IMR-90 (cell line): ENCODE data around the gene MSLN. TPM values are rescaled to one million over a fixed set of nuclear protein-coding genes. Genes with fewer than 3 reads are reported as not detected.

Experiments
- ATAC-seq: fragments of 200-7000 bp; cut with Tn5 transposase; 2 replicates; pipeline ENCODE4 v1.9.1; 2020; ENCODE audit warnings: low read depth, mild to moderate bottlenecking, moderate library complexity
- BruUV-seq: library from RNA; stranded (reverse); fragments of 400-500 nt; replicated peaks from 2 replicates; lab custom pipeline; 2021; lab: Mats Ljungman, UMichigan
- CTCF ChIA-PET: fragments of 300-600 bp; formaldehyde crosslinking; extraction: SDS; loops from one replicate; lab custom pipeline; 2021; ENCODE audit warnings: antibody characterized with exemption; lab: Yijun Ruan, JAX
- POLR2A ChIA-PET: fragments of 300-600 bp; sonication (Branson Sonifier 250); formaldehyde crosslinking; loops from one replicate; lab custom pipeline; 2022; ENCODE audit warnings: antibody characterized with exemption; ENCODE audit not compliant: unreplicated experiment; lab: Charles Lee
- DNase-seq: peaks from one replicate; pipeline ENCODE4 v3.0.0; 2013
- H2AFZ ChIP-seq: replicated peaks from 2 replicates; pipeline ENCODE3; 2013; ENCODE audit warnings: low read length, mild to moderate bottlenecking; ENCODE audit not compliant: poor library complexity
- H2AK5ac ChIP-seq: 2 replicates; pipeline ENCODE4 v1.6.1; 2013; ENCODE audit warnings: low read depth, low read length, inconsistent platforms
- H2AK9ac ChIP-seq: replicated peaks from 2 replicates; pipeline ENCODE3; 2013; ENCODE audit warnings: mild to moderate bottlenecking, low read depth, low read length, moderate library complexity; ENCODE audit not compliant: poor library complexity
- H2BK120ac ChIP-seq: 2 replicates; pipeline ENCODE4 v1.6.1; 2013; ENCODE audit warnings: low read depth, low read length, inconsistent platforms
- H2BK15ac ChIP-seq: 3 replicates; pipeline ENCODE4 v1.6.1; 2013; ENCODE audit warnings: low read depth, low read length, inconsistent platforms
- H2BK20ac ChIP-seq: 2 replicates; pipeline ENCODE4 v1.6.1; 2013; ENCODE audit warnings: low read depth, mild to moderate bottlenecking, inconsistent platforms, low read length, moderate library complexity
- H2BK5ac ChIP-seq: 2 replicates; pipeline ENCODE4 v1.6.1; 2013; ENCODE audit warnings: mild to moderate bottlenecking, low read depth, low read length, inconsistent platforms; ENCODE audit not compliant: poor library complexity, severe bottlenecking
- H3K14ac ChIP-seq: replicated peaks from 2 replicates; pipeline ENCODE4 v1.6.1; 2013; ENCODE audit warnings: low read depth, low read length, inconsistent platforms
- H3K18ac ChIP-seq: 2 replicates; pipeline ENCODE4 v1.6.1; 2013; ENCODE audit warnings: low read depth, low read length, control low read depth
- H3K23ac ChIP-seq: 2 replicates; pipeline ENCODE4 v1.6.1; 2013; ENCODE audit warnings: low read depth, low read length, inconsistent platforms
- H3K27ac ChIP-seq: 2 replicates; pipeline ENCODE4 v1.5.1; 2013; ENCODE audit warnings: mild to moderate bottlenecking, control low read depth, low read length; ENCODE audit not compliant: insufficient read depth
- H3K27me3 ChIP-seq: 2 replicates; pipeline ENCODE4 v1.6.1; 2013; ENCODE audit warnings: low read length; ENCODE audit not compliant: control insufficient read depth, insufficient read depth
- H3K36me3 ChIP-seq: 2 replicates; pipeline ENCODE4 v1.6.1; 2013; ENCODE audit warnings: low read length, mixed read lengths; ENCODE audit not compliant: control insufficient read depth, insufficient read depth
- H3K4ac ChIP-seq: 2 replicates; pipeline ENCODE4 v1.6.1; 2013; ENCODE audit warnings: low read depth, low read length, inconsistent platforms
- H3K4me1 ChIP-seq: 2 replicates; pipeline ENCODE4 v1.6.1; 2013; ENCODE audit warnings: low read length, mixed read lengths; ENCODE audit not compliant: control insufficient read depth, insufficient read depth
- H3K4me2 ChIP-seq: 2 replicates; pipeline ENCODE4 v1.6.1; 2013; ENCODE audit warnings: low read depth, mild to moderate bottlenecking, control low read depth, low read length, moderate library complexity
- H3K4me3 ChIP-seq: 2 replicates; pipeline ENCODE4 v1.5.1; 2013; ENCODE audit warnings: low read depth, mild to moderate bottlenecking, control low read depth, low read length, moderate library complexity; ENCODE audit not compliant: insufficient read depth
- H3K56ac ChIP-seq: 2 replicates; pipeline ENCODE4 v1.6.1; 2013; ENCODE audit warnings: low read length, inconsistent platforms; ENCODE audit not compliant: insufficient read depth; ENCODE audit errors: extremely low read depth
- H3K79me1 ChIP-seq, 2 experiments: 2 replicates each; pipeline ENCODE4 v1.6.1; 2013; ENCODE audit warnings: low read length in 2 of 2, inconsistent platforms in 1 of 2, low read depth in 1 of 2
- H3K9ac ChIP-seq: 2 replicates; pipeline ENCODE4 v1.6.1; 2013; ENCODE audit warnings: low read depth, low read length, control low read depth
- H3K9me1 ChIP-seq: 2 replicates; pipeline ENCODE4 v1.6.1; 2013; ENCODE audit warnings: low read length, inconsistent platforms; ENCODE audit not compliant: insufficient read depth
- H3K9me3 ChIP-seq: 2 replicates; pipeline ENCODE4 v1.6.1; 2013; ENCODE audit warnings: low read length; ENCODE audit not compliant: control insufficient read depth, insufficient read depth
- H4K20me1 ChIP-seq: 2 replicates; pipeline ENCODE4 v1.6.1; 2013; ENCODE audit warnings: low read length, inconsistent platforms; ENCODE audit not compliant: insufficient read depth
- H4K5ac ChIP-seq: 2 replicates; pipeline ENCODE4 v1.6.1; 2013; ENCODE audit warnings: mild to moderate bottlenecking, low read depth, low read length, control low read depth
- H4K8ac ChIP-seq, 2 experiments: 2 replicates each; pipeline ENCODE4 v1.6.1; 2013; ENCODE audit warnings: low read depth in 2 of 2, low read length in 2 of 2, control low read depth in 1 of 2, inconsistent platforms in 1 of 2
- H4K91ac ChIP-seq: 2 replicates; pipeline ENCODE4 v1.6.1; 2013; ENCODE audit warnings: low read depth, low read length, inconsistent platforms; ENCODE audit not compliant: insufficient read depth
- CEBPB ChIP-seq: IDR thresholded peaks from 2 replicates; pipeline ENCODE4 v1.6.1; 2012; ENCODE audit warnings: low read depth, low read length, improper control_type of control experiment
- CTCF ChIP-seq: conservative IDR thresholded peaks from 2 replicates; pipeline ENCODE4 v1.5.1; 2012; ENCODE audit warnings: mild to moderate bottlenecking, low read depth, low read length, improper control_type of control experiment
- FOS ChIP-seq: fragments of 150-350 bp; IDR thresholded peaks from 2 replicates; pipeline ENCODE4 v1.6.1; 2016; ENCODE audit warnings: low read depth, low read length
- MXI1 ChIP-seq: IDR thresholded peaks from 2 replicates; pipeline ENCODE4 v1.6.1; 2012; ENCODE audit warnings: low read depth, mild to moderate bottlenecking, low read length, moderate library complexity, borderline replicate concordance
- USF2 ChIP-seq: fragments of 150-350 bp; IDR thresholded peaks from 2 replicates; pipeline ENCODE4 v1.6.1; 2017; ENCODE audit warnings: mild to moderate bottlenecking, antibody characterized with exemption, low read length, low read depth
- WGBS, 2 experiments: methylation state at CpG; one replicate each; pipeline versions ENCODE4 v1.1.5 to v1.1.7; 2013; ENCODE audit warnings: missing lambda C conversion rate in 2 of 2; ENCODE audit not compliant: insufficient read length in 1 of 2; ENCODE audit errors: extremely low coverage in 2 of 2; 5-methylcytosine and 5-hydroxymethylcytosine counted together
- dilution Hi-C: fragments of 300-500 bp; cut with HindIII; formaldehyde crosslinking; loops from one replicate; pipeline ENCODE4 v1.14.3; 2018; ENCODE audit warnings: low sequenced_read_pairs; ENCODE audit not compliant: unreplicated experiment
- in situ Hi-C: fragments of 300-500 bp; cut with MboI; formaldehyde crosslinking; loops from 3 replicates; pipeline ENCODE4 v1.14.3; 2019; ENCODE audit warnings: low sequenced_read_pairs, inconsistent platforms, mixed read lengths
- intact Hi-C: fragments of 100-400 bp; cut with micrococcal nuclease; formaldehyde crosslinking; loops from 2 replicates; pipeline ENCODE4 v1.10.0; 2022
- polyA plus RNA-seq, 3 experiments: library from polyadenylated mRNA; depleted of rRNA; stranded (reverse); fragments of >200 nt; gene quantifications; 2 replicates each; pipeline ENCODE4 v1.2.3, GENCODE V29; 2012; ENCODE audit warnings: low replicate concordance in 1 of 3
- total RNA-seq: library from RNA; depleted of rRNA; stranded (reverse); fragments of >200 nt; gene quantifications from 2 replicates; pipeline ENCODE4 v1.2.3, GENCODE V29; 2012

Gene MSLN
- total and polyA plus RNA-seq, 2 of the 4 experiments (the other 2 are of a cell fraction), result 0.14 TPM; not detected in 1

- no peak overlapping the region for H3K56ac ChIP-seq
- H2BK20ac ChIP-seq, result no peak overlapping the region
- H3K23ac ChIP-seq, result no peak overlapping the region
- peak overlapping the region; percentile 45; the same call in 1 of the 2 replicates for H3K14ac ChIP-seq
- H4K5ac ChIP-seq, result 0 out of 2 replicates have a peak overlapping the region, but pooled peaks have one; percentile 4
- no TSS peak for BruUV-seq
- WGBS, 2 experiments, result 45% methylated on average over 36 of the region's 47 CpGs; no CpG with 5 or more reads in 1 of the 2 experiments
- in situ Hi-C loops, result loop anchor here (5.0 kb wide), 1 partner anchor 75 kb away; no protein-coding TSS in a partner anchor
- peaks cover 17% of the 10 kb centered on the region for H3K36me3 ChIP-seq
- no peaks in the 10 kb centered on the region for H3K9me1 ChIP-seq
- dilution Hi-C loops, result no loop called here
- no peak overlapping the region for H2BK120ac ChIP-seq
- H3K4ac ChIP-seq, result peak overlapping the region; percentile 61
- peak overlapping the region; percentile 13; the same call in 1 of the 2 replicates for H2AK5ac ChIP-seq
- CTCF ChIA-PET, result no interaction called here
- H3K4me2 ChIP-seq, result peak overlapping the region; percentile 97
- no peak overlapping the region for H3K18ac ChIP-seq
- peak overlapping the region; percentile 92 for H2AFZ ChIP-seq
- no peak for DNase-seq
- no peak for ATAC-seq
- peak overlapping the region; percentile 72 for H2BK5ac ChIP-seq
- H3K9ac ChIP-seq, result peak overlapping the region; percentile 91
- peak overlapping the region; percentile 99 for H2AK9ac ChIP-seq
- H3K27ac ChIP-seq, result peak overlapping the region; percentile 67
- no peaks in the 10 kb centered on the region for H3K9me3 ChIP-seq
- H3K79me1 ChIP-seq, result peaks cover 4 to 35% of the 10 kb centered on the region in 2 experiments; a peak in 2 of 4 replicates
- H4K8ac ChIP-seq, result 0 out of 4 replicates have a peak overlapping the region, but pooled peaks of 1 of the 2 experiments have one; percentile 53
- POLR2A ChIA-PET, result interaction anchor here (0.6 kb wide), 1 partner anchor 101 kb away, joined by 4 read pairs; no protein-coding TSS in a partner anchor
- intact Hi-C loops, result loop anchor here (5.0 kb wide), 2 partner anchors 45 to 60 kb away; partner anchors contain the start of genes CCDC78, CIAO3 and HAGHL
- H3K27me3 ChIP-seq, result no peaks in the 10 kb centered on the region
- H3K4me1 ChIP-seq, result peaks cover 15% of the 10 kb centered on the region; the same call in 1 of the 2 replicates
- H3K4me3 ChIP-seq, result peak overlapping the region; percentile 99
- H4K91ac ChIP-seq, result no peak overlapping the region
- H4K20me1 ChIP-seq, result peaks cover 25% of the 10 kb centered on the region
- no peak overlapping the region for H2BK15ac ChIP-seq
- TF ChIP-seq USF2, result no peak
- no peak for TF ChIP-seq FOS
- peak; percentile 29; the same call in 1 of the 2 replicates for TF ChIP-seq MXI1
- TF ChIP-seq CTCF, result no peak
- TF ChIP-seq CEBPB, result no peak
Measured at GRCh38 chr16:787321-787966, 26.9 kb downstream of the MSLN start.
